GM10248 (cell line): ENCODE results near the gene ASAP2.

Experiments
- CTCF ChIA-PET: fragments of 300-600 bp; sonication (Branson Sonifier 250); formaldehyde crosslinking; extraction: SDS; loops from one replicate; lab custom pipeline; 2021; ENCODE audit warnings: antibody characterized with exemption; lab: Yijun Ruan, JAX
- POLR2A ChIA-PET: fragments of 350-650 bp; sonication (Branson Sonifier 250); formaldehyde crosslinking; extraction: SDS; loops from one replicate; lab custom pipeline; 2020; ENCODE audit warnings: antibody characterized with exemption; lab: Yijun Ruan, JAX
- DNase-seq: peaks from one replicate; pipeline ENCODE4 v3.0.0; 2012; ENCODE audit errors: extremely low spot score
- TF ChIP-seq, protein P1 (sequence below): IDR thresholded peaks from 2 replicates; pipeline ENCODE4 v1.5.1; 2012; ENCODE audit warnings: mild to moderate bottlenecking, low read depth; ENCODE audit errors: extremely low read depth, missing control alignments, control extremely low read depth

Gene ASAP2

GRCh38 chr2:9207641-9208311 is 1.2 kb downstream of the ASAP2 start:
- peak; percentile 31 for DNase-seq
- ChIA-PET CTCF (interaction anchor here (1.1 kb wide), 1 partner anchor 23 kb away, joined by 4 read pairs; no protein-coding TSS in a partner anchor), POLR2A (no interaction called here)
- TF ChIP-seq, protein P1, sequence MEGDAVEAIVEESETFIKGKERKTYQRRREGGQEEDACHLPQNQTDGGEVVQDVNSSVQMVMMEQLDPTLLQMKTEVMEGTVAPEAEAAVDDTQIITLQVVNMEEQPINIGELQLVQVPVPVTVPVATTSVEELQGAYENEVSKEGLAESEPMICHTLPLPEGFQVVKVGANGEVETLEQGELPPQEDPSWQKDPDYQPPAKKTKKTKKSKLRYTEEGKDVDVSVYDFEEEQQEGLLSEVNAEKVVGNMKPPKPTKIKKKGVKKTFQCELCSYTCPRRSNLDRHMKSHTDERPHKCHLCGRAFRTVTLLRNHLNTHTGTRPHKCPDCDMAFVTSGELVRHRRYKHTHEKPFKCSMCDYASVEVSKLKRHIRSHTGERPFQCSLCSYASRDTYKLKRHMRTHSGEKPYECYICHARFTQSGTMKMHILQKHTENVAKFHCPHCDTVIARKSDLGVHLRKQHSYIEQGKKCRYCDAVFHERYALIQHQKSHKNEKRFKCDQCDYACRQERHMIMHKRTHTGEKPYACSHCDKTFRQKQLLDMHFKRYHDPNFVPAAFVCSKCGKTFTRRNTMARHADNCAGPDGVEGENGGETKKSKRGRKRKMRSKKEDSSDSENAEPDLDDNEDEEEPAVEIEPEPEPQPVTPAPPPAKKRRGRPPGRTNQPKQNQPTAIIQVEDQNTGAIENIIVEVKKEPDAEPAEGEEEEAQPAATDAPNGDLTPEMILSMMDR, result no peak

GRCh38 chr2:9208875-9209274 is 2.3 kb downstream of the ASAP2 start:
- POLR2A ChIA-PET, result no interaction called here
- no peak for DNase-seq
- CTCF ChIA-PET, result interaction anchor here (0.9 to 1.2 kb wide), 4 partner anchors 15 to 67 kb away, joined by 3 to 5 read pairs (median 4); no protein-coding TSS in a partner anchor
- TF ChIP-seq, protein P1, result no peak

GRCh38 chr2:9210030-9210429 is 3.4 kb downstream of the ASAP2 start:
- CTCF ChIA-PET, result interaction anchor here (1.2 kb wide), 2 partner anchors 17 to 27 kb away, joined by 3 to 5 read pairs; no protein-coding TSS in a partner anchor
- TF ChIP-seq, protein P1, result no peak
- no peak for DNase-seq
- POLR2A ChIA-PET, result no interaction called here

DNA sequence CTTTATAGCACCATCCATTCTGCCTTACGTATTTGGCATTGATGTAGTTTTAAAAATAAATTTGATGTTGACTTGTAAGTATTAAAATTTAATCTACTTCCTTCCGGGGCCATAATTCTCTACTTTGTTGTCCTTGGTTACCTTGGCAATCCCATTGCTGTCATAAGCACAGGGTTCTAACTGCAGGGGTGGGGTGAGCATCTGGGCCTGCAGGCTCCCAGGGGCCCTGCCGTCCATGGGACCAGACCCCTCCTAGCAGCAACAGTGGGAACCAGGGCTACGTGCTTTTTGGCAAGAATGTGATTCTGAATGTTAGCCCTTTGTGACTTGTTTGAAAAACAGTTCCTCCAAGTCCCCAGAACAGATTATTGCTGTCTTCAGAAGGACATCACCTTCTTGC is 4.9 kb downstream of the ASAP2 start:
- TF ChIP-seq, protein P1, result no peak
- CTCF ChIA-PET, result no interaction called here
- no peak for DNase-seq
- POLR2A ChIA-PET, result no interaction called here

- POLR2A ChIA-PET, result interaction anchor here (0.6 kb wide), 1 partner anchor 23 kb away, joined by 3 read pairs; no protein-coding TSS in a partner anchor
- no peak for DNase-seq
- TF ChIP-seq, protein P1, result no peak
- CTCF ChIA-PET, result no interaction called here
Measured at GRCh38 chr2:9212010-9212635, 5.5 kb downstream of the ASAP2 start.

DNA sequence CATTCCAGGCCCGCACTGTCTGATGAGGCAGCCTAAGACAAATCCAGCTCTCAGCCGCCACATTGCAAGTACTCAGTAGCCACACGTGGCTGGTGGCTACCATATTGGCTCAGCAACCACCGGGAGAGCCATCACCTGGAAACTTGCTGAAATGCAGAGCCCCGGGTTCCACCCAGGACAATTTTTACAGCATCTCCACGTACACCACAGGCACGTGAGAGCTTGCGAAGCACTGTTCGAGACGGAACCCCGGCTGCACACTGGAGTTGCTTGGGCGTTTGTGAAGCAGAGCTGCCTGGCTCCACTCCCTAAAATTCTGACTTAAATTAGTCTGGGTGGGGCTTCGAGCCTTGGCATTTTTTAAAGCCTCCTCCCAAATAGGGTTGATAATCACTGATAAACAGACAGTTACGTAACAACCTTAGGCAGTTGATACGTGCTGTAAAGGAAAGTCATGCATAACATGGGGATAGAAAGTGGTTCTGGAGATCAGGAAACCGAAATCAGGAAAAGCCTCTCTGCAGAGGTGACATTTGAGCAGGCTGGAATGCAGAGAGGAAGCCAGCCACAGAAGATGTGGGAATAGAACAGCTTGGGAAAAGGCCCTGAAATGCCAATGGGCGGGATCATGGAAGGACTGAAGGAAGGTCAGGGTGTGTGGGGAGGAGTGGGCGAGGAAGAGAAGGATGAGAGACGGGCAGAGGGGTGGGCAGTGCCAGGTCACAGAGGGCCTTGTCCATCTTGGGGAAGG is 6.2 kb downstream of the ASAP2 start:
- TF ChIP-seq, protein P1, result no peak
- POLR2A ChIA-PET, result no interaction called here
- DNase-seq, result no peak
- CTCF ChIA-PET, result no interaction called here
